H9 (cell line): Measurements from ENCODE around the gene MSH6. TPM values are rescaled to one million over a fixed set of nuclear protein-coding genes. Genes with fewer than 3 reads are reported as not detected.

ENCODE experiments used
- DNase-seq: peaks from one replicate; pipeline ENCODE4 v3.0.0-alpha.2; 2017
- H2AFZ ChIP-seq: one replicate; pipeline ENCODE4 v1.6.1; 2013; ENCODE audit warnings: mild to moderate bottlenecking, low read length, control low read depth, moderate library complexity
- H2AK5ac ChIP-seq: 2 replicates; pipeline ENCODE4 v1.6.1; 2013; ENCODE audit warnings: low read length, control low read depth, mixed read lengths; ENCODE audit not compliant: insufficient read length
- H2BK120ac ChIP-seq: one replicate; pipeline ENCODE4 v1.6.1; 2013; ENCODE audit warnings: low read depth, mild to moderate bottlenecking, low read length, control low read depth, inconsistent platforms; ENCODE audit not compliant: poor library complexity, severe bottlenecking
- H2BK12ac ChIP-seq: 2 replicates; pipeline ENCODE4 v1.6.1; 2013; ENCODE audit warnings: low read length, control low read depth, mixed read lengths, low read depth; ENCODE audit not compliant: insufficient read length
- H2BK15ac ChIP-seq: 2 replicates; pipeline ENCODE4 v1.6.1; 2013; ENCODE audit warnings: low read depth, low read length, control low read depth
- H2BK20ac ChIP-seq: one replicate; pipeline ENCODE4 v1.6.1; 2013; ENCODE audit warnings: low read depth, mild to moderate bottlenecking, low read length, control low read depth, inconsistent platforms; ENCODE audit not compliant: poor library complexity, severe bottlenecking
- H2BK5ac ChIP-seq: 2 replicates; pipeline ENCODE4 v1.6.1; 2013; ENCODE audit warnings: low read length, control low read depth, mixed read lengths; ENCODE audit not compliant: insufficient read length
- H3K14ac ChIP-seq: 2 replicates; pipeline ENCODE4 v1.6.1; 2013; ENCODE audit warnings: low read length, control low read depth; ENCODE audit not compliant: insufficient read depth
- H3K18ac ChIP-seq: 2 replicates; pipeline ENCODE4 v1.6.1; 2013; ENCODE audit warnings: low read depth, mild to moderate bottlenecking, mixed read lengths, low read length, control low read depth; ENCODE audit not compliant: insufficient read length
- H3K23ac ChIP-seq: 2 replicates; pipeline ENCODE4 v1.6.1; 2013; ENCODE audit warnings: low read length, control low read depth, mixed read lengths, low read depth; ENCODE audit not compliant: insufficient read length
- H3K23me2 ChIP-seq: 2 replicates; pipeline ENCODE4 v1.6.1; 2013; ENCODE audit warnings: low read depth, mild to moderate bottlenecking, mixed read lengths, low read length, control low read depth; ENCODE audit not compliant: insufficient read length, poor library complexity, severe bottlenecking
- H3K27ac ChIP-seq: 2 replicates; pipeline ENCODE4 v1.5.1; 2013; ENCODE audit warnings: low read length, control low read depth, mixed read lengths, low read depth; ENCODE audit not compliant: insufficient read length
- H3K27me3 ChIP-seq: 2 replicates; pipeline ENCODE4 v1.6.1; 2013; ENCODE audit warnings: low read length, control low read depth, inconsistent platforms; ENCODE audit not compliant: insufficient read depth
- H3K4ac ChIP-seq: 2 replicates; pipeline ENCODE4 v1.6.1; 2013; ENCODE audit warnings: low read depth, mild to moderate bottlenecking, control low read depth, inconsistent platforms, low read length, moderate library complexity
- H3K4me1 ChIP-seq: 2 replicates; pipeline ENCODE4 v1.6.1; 2013; ENCODE audit warnings: low read length, control low read depth, inconsistent platforms; ENCODE audit not compliant: insufficient read depth
- H3K4me2 ChIP-seq: 2 replicates; pipeline ENCODE4 v1.6.1; 2013; ENCODE audit warnings: low read length, control low read depth, mixed read lengths; ENCODE audit not compliant: insufficient read length, insufficient read depth
- H3K56ac ChIP-seq: 2 replicates; pipeline ENCODE4 v1.6.1; 2013; ENCODE audit warnings: low read depth, mild to moderate bottlenecking, mixed read lengths, low read length, control low read depth; ENCODE audit not compliant: insufficient read length
- H3K79me1 ChIP-seq: 2 replicates; pipeline ENCODE4 v1.6.1; 2013; ENCODE audit warnings: low read depth, mild to moderate bottlenecking, moderate library complexity, low read length, control low read depth, inconsistent platforms; ENCODE audit not compliant: insufficient read depth, poor library complexity, severe bottlenecking
- H3K79me2 ChIP-seq: 2 replicates; pipeline ENCODE4 v1.6.1; 2013; ENCODE audit warnings: low read length, control low read depth, inconsistent platforms; ENCODE audit not compliant: insufficient read depth
- H3K9ac ChIP-seq: 2 replicates; pipeline ENCODE4 v1.6.1; 2013; ENCODE audit warnings: low read length, control low read depth, mixed read lengths; ENCODE audit not compliant: insufficient read length; ENCODE audit errors: extremely low read depth
- H3K9me3 ChIP-seq: one replicate; pipeline ENCODE4 v1.6.1; 2013; ENCODE audit warnings: low read depth, low read length, inconsistent platforms; ENCODE audit not compliant: control insufficient read depth
- H3T11ph ChIP-seq: one replicate; pipeline ENCODE4 v1.6.1; 2013; ENCODE audit warnings: mild to moderate bottlenecking, low read length, control low read depth, inconsistent platforms
- H4K20me1 ChIP-seq: one replicate; pipeline ENCODE4 v1.6.1; 2013; ENCODE audit not compliant: control insufficient read depth, insufficient read length, insufficient read depth
- H4K5ac ChIP-seq: 2 replicates; pipeline ENCODE4 v1.6.1; 2013; ENCODE audit warnings: low read depth, mild to moderate bottlenecking, mixed read lengths, low read length, control low read depth; ENCODE audit not compliant: insufficient read length
- H4K8ac ChIP-seq: replicated peaks from 2 replicates; pipeline ENCODE4 v1.6.1; 2013; ENCODE audit warnings: low read length, control low read depth, mixed read lengths, low read depth; ENCODE audit not compliant: insufficient read length
- H4K91ac ChIP-seq: 2 replicates; pipeline ENCODE4 v1.6.1; 2013; ENCODE audit warnings: low read depth, mild to moderate bottlenecking, moderate library complexity, mixed read lengths, low read length, control low read depth; ENCODE audit not compliant: insufficient read length
- H3K27ac Mint-ChIP-seq, 3 experiments: 2 replicates in 2 of 3; 3 replicates in 1 of 3; pipeline ENCODE4 v1.8.0; 2020 to 2021; ENCODE audit warnings: mixed read lengths in 3 of 3, mild to moderate bottlenecking in 1 of 3, moderate library complexity in 1 of 3
- H3K27me3 Mint-ChIP-seq: 2 replicates; pipeline ENCODE4 v1.8.0; 2021; ENCODE audit warnings: low read depth, mild to moderate bottlenecking, moderate library complexity, mixed read lengths
- H3K36me3 Mint-ChIP-seq, 3 experiments: 2 replicates in 2 of 3; 3 replicates in 1 of 3; pipeline ENCODE4 v1.8.0; 2020 to 2021; ENCODE audit warnings: low read depth in 3 of 3, mixed read lengths in 3 of 3; ENCODE audit not compliant: insufficient read depth in 1 of 3
- H3K4me1 Mint-ChIP-seq, 2 experiments: 2 replicates each; pipeline ENCODE4 v1.8.0; 2020; ENCODE audit warnings: mixed read lengths in 2 of 2
- H3K4me3 Mint-ChIP-seq, 2 experiments: 2 replicates in 1 of 2; 3 replicates in 1 of 2; pipeline ENCODE4 v1.8.0; 2020 to 2021; ENCODE audit warnings: mild to moderate bottlenecking in 2 of 2, mixed read lengths in 2 of 2, moderate library complexity in 1 of 2
- H3K9me3 Mint-ChIP-seq, 2 experiments: 2 replicates in 1 of 2; 3 replicates in 1 of 2; pipeline ENCODE4 v1.8.0; 2020; ENCODE audit warnings: mild to moderate bottlenecking in 2 of 2, mixed read lengths in 2 of 2, moderate library complexity in 1 of 2
- CTCF ChIP-seq: fragments of 200-600 bp; sonication (generic); conservative IDR thresholded peaks from 3 replicates; pipeline ENCODE4 v1.8.0; 2021; ENCODE audit warnings: antibody characterized with exemption, mild to moderate bottlenecking
- WGBS: extraction: QIAGEN DNeasy Blood & Tissue Kit; methylation state at CpG from one replicate; pipeline ENCODE4 v1.1.7; 2013; ENCODE audit warnings: missing lambda C conversion rate, low lambda C conversion rate, mixed read lengths; ENCODE audit not compliant: insufficient read length; ENCODE audit errors: extremely low coverage; 5-methylcytosine and 5-hydroxymethylcytosine counted together
- total RNA-seq: library from RNA; stranded (reverse); gene quantifications from 2 replicates; pipeline ENCODE4 v1.2.1, GENCODE V29; 2021

Gene MSH6
- total RNA-seq, 1 experiment from 2014 or later: 303 TPM

- no CpG with 5 or more reads among the region's 3 CpGs for WGBS
These were observed 41.3 kb upstream of the MSH6 start for GRCh38 chr2:47741637-47742036.

More at GRCh38 chr2:47741637-47742036, 41.3 kb upstream of the MSH6 start:
- no peaks in the 10 kb centered on the region for H3K9me3 ChIP-seq
- no peaks in the 10 kb centered on the region for H3K79me1 ChIP-seq
- Mint-ChIP-seq H3K36me3 (peaks cover 3 to 8% (median 4%) of the 10 kb centered on the region in 3 experiments; a peak in 6 of 7 replicates), H3K4me3 (no peak overlapping the region), H3K27me3 (no peaks in the 10 kb centered on the region), H3K27ac (peak overlapping the region in 1 of 3 experiments; percentile 80; a peak in 2 of 7 replicates), H3K9me3 (peaks cover 4% of the 10 kb centered on the region in 2 experiments), H3K4me1 (peaks cover 43 to 55% of the 10 kb centered on the region in 2 experiments)
- no peak overlapping the region for H2BK120ac ChIP-seq
- H3K4ac ChIP-seq: no peak overlapping the region
- no peak overlapping the region for H2AK5ac ChIP-seq
- H3T11ph ChIP-seq: no peak overlapping the region
- H2BK5ac ChIP-seq: no peak overlapping the region
- no peak overlapping the region for H2BK15ac ChIP-seq
- H3K23me2 ChIP-seq: no peaks in the 10 kb centered on the region
- no peak overlapping the region for H4K8ac ChIP-seq
- no peak overlapping the region for H3K56ac ChIP-seq
- H2BK12ac ChIP-seq: no peak overlapping the region
- H3K23ac ChIP-seq: no peak overlapping the region
- H4K5ac ChIP-seq: no peak overlapping the region
- no peaks in the 10 kb centered on the region for H4K20me1 ChIP-seq
- TF ChIP-seq CTCF: no peak
- no peak overlapping the region for H3K27ac ChIP-seq
- H4K91ac ChIP-seq: no peak overlapping the region
- H3K9ac ChIP-seq: no peak overlapping the region
- DNase-seq: no peak
- H3K79me2 ChIP-seq: no peaks in the 10 kb centered on the region
- no peak overlapping the region for H3K18ac ChIP-seq
- no peaks in the 10 kb centered on the region for H3K27me3 ChIP-seq
- H2BK20ac ChIP-seq: no peak overlapping the region
- no peak overlapping the region for H2AFZ ChIP-seq
- no peak overlapping the region for H3K14ac ChIP-seq
- H3K4me2 ChIP-seq: no peak overlapping the region
- peaks cover 8% of the 10 kb centered on the region for H3K4me1 ChIP-seq
